AG09319 (cell line): Measurements from ENCODE around the gene ATXN7L1.
"Not testable (repeated sequence)": the region's sequence is repeated elsewhere in the genome, so short reads cannot be mapped to it uniquely, and the experiment has no call there.

ENCODE experiments used
- DNase-seq: peaks from one replicate; pipeline ENCODE4 v3.0.0-alpha.2; 2010; ENCODE audit warnings: low read depth; ENCODE audit errors: extremely low read depth
- TF ChIP-seq, protein P1 (sequence below): IDR thresholded peaks from 2 replicates; pipeline ENCODE4 v1.5.1; 2011; ENCODE audit warnings: low read depth, mild to moderate bottlenecking, inconsistent platforms, low read length, moderate library complexity

Gene ATXN7L1

DNA sequence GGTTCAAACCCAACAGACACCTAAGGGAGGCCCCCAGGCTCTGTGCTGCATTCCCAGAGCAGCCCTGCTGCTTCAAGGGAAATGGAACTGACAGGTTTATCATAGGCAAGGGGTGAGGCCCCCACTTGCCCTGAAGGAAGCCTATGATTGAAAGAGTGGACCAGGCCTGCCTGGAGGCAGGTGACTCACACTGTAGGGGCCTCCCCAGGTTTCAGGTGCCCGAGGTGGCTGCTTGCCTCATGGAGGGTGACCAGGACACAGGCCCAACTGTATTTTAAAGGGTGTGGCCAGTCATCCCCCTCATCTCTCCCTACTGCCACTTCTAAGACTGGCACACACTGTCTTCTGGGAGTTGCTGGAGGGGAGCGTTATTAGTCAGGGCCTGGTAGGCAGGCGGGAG is 85.4 kb downstream of the ATXN7L1 start:
- no peak for DNase-seq
- TF ChIP-seq, protein P1, sequence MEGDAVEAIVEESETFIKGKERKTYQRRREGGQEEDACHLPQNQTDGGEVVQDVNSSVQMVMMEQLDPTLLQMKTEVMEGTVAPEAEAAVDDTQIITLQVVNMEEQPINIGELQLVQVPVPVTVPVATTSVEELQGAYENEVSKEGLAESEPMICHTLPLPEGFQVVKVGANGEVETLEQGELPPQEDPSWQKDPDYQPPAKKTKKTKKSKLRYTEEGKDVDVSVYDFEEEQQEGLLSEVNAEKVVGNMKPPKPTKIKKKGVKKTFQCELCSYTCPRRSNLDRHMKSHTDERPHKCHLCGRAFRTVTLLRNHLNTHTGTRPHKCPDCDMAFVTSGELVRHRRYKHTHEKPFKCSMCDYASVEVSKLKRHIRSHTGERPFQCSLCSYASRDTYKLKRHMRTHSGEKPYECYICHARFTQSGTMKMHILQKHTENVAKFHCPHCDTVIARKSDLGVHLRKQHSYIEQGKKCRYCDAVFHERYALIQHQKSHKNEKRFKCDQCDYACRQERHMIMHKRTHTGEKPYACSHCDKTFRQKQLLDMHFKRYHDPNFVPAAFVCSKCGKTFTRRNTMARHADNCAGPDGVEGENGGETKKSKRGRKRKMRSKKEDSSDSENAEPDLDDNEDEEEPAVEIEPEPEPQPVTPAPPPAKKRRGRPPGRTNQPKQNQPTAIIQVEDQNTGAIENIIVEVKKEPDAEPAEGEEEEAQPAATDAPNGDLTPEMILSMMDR: no peak

DNA sequence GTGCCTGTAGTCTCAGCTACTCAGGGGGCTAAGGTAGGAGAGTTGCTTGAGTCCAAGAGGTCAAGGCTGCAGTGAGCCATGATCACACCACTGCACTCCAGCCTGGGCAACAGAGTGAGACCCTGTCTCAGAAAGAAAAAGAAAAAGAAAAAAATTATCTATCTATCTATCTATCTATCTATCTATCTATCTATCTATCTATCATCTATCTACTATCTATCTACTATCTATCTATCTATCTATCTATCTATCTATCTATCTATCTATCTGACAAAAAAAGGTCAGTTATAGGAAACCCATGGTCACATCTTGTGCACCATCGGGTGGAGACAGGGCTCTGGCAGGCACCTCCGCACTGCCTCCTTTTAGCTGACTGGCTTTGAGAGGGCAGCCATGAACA is 85.9 kb downstream of the ATXN7L1 start:
- DNase-seq: not testable (repeated sequence)

DNA sequence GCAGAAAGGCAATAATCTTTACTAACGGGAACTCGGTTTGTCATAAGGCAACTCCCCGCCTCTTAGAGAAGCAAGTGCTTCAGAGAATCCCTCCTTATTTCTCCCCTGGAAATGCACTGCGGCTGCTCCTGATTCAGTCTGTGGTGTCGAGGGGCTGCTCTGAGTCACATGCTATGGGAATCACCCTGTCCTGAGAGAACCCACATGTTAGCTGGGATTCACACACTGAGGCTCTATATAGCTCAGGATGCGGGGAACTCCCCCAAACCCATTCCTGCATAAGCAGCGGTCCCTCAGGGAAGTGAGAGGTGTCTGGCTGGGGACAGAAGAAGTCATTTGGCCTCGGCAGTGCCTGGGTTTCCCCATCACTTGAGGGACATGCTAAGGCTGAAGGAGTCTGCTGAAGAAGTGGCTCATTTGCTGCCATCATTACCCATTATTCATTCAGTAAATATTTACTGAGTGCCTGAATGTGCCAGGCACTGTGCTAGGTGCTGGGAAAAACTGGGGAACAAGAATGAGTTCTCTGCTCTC is 87.5 kb downstream of the ATXN7L1 start:
- no peak for DNase-seq

GRCh38 chr7:105788356-105788755 is 88.0 kb downstream of the ATXN7L1 start:
- DNase-seq: no peak
- TF ChIP-seq, protein P1: no peak

More for the DNA sequence above, 87.5 kb downstream of the ATXN7L1 start:
- TF ChIP-seq, protein P1: no peak

DNA sequence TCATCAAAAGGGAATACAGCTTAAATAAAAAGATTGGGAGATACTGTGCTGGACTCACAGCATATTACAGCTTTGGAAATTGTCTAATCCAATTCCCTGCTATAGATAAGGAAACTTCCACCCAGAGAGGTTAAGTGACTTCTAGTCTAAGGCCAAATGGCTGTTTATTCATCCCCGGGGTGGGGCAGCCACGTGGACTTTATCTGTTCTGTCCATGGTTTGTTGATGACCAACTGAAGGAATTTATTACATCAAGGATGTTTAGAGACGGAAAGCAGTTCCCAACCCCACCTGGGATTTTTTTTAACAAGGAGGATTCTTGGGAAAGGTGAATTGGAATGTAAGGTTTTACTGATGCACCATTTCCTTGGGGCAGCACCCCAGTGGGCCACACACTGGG is 88.6 kb downstream of the ATXN7L1 start:
- TF ChIP-seq, protein P1: no peak
- DNase-seq: no peak

DNA sequence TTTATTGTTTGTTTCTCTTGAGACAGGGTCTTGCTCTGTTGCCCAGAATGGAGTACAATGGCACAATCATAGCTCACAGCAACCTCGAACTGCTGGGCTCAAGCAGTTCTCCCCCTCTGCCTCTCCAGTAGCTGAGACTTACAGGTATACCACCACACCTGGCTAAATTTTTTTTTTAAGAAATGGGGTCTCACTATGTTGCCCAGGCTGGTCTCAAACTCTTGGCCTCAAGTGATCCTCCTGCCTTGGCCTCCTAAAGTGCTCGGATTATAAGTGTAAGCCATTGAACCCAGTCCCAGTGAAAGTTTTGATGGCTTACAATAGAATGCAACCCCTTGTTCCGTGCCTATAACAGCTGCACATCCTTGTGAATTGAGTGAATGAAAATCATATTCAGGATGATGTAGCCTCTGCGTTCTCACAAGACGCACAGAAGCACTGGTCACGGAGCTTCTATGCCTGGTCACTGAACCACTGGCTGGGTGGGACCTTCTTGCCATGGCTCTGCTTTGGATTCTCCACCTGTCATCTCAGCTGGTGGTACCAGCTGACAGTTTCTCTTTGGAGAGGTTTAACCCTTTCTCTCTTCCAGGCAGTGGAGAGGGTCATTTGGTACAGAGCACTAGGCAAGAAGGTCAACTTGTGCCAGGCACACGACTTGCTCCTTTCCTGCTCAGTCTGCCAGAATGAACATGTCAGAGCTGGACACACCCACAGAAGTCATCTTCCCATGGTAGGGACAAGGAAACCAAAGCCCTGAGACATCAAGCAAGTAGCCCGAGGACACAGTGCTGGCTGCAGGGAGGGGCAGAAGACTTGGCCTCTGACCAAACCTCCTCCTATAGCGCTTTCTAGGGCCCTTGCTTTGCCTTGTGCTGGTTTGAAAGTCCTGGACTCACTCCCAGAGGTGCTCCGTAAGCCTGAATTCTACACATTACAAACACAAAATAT is 89.6 kb downstream of the ATXN7L1 start:
- TF ChIP-seq, protein P1: no peak
- DNase-seq: no peak

- TF ChIP-seq, protein P1: no peak
- peak; percentile 46 for DNase-seq
Measured at GRCh38 chr7:105782391-105783042, 93.9 kb downstream of the ATXN7L1 start.
